Spleen (tissue), 7 donors: Measurements from ENCODE around the gene DMRTC1B.

Experiments used
- CTCF ChIP-seq, 11 experiments: fragments of 200-600 bp in 7 of 11; fragments of 450-650 bp in 4 of 11; sonication (generic) in 4 of 11; IDR thresholded peaks in 8 of 11; conservative IDR thresholded peaks in 3 of 11; 1 replicate in 7 of 11; 2 replicates in 4 of 11; pipeline versions ENCODE4 v1.4.0 to v1.8.0; 2016 to 2021; ENCODE audit warnings: antibody characterized with exemption in 11 of 11, inconsistent platforms in 4 of 11, mild to moderate bottlenecking in 1 of 11
- POLR2A ChIP-seq, 3 donors: fragments of 450-650 bp; IDR thresholded peaks; one replicate each; pipeline ENCODE4 v1.5.1; 2017; ENCODE audit warnings: antibody characterized with exemption in 3 of 3, mild to moderate bottlenecking in 1 of 3
- donor health status: DM: no; HTN: no; CAD: no; lungs with moderate emphysema.
- donor health status: DM: no; HTN: no; CAD: no.
- donor health status: DM: no; HTN: no; CAD: no.

- TF ChIP-seq CTCF (IDR thresholded peaks at IDR 0.05 in 8 of 11, conservative IDR thresholded peaks at IDR 0.05 in 3 of 11) (no peak), POLR2A (IDR thresholded peaks at IDR 0.05) (no peak)
Observed at GRCh38 chrX:72735561-72735960, 41.1 kb upstream of the DMRTC1B start.
